IPS-15b (cell line): ENCODE results near the gene AQP4.

ENCODE experiments used
- H3K27me3 ChIP-seq: one replicate; pipeline ENCODE4 v1.6.1; 2013; ENCODE audit warnings: low read length; ENCODE audit not compliant: control insufficient read depth, insufficient read depth
- H3K36me3 ChIP-seq: one replicate; pipeline ENCODE4 v1.6.1; 2013; ENCODE audit warnings: low read length; ENCODE audit not compliant: control insufficient read depth, insufficient read depth
- H3K4me1 ChIP-seq: one replicate; pipeline ENCODE4 v1.6.1; 2013; ENCODE audit warnings: mild to moderate bottlenecking, low read length; ENCODE audit not compliant: control insufficient read depth, insufficient read depth
- H3K4me3 ChIP-seq: one replicate; pipeline ENCODE4 v1.5.1; 2013; ENCODE audit warnings: low read depth, low read length
- H3K9ac ChIP-seq: one replicate; pipeline ENCODE4 v1.6.1; 2013; ENCODE audit warnings: low read depth, mild to moderate bottlenecking, low read length
- H3K9me3 ChIP-seq: one replicate; pipeline ENCODE4 v1.6.1; 2013; ENCODE audit warnings: mild to moderate bottlenecking, low read length; ENCODE audit not compliant: control insufficient read depth, insufficient read depth

AQP4 gene

DNA sequence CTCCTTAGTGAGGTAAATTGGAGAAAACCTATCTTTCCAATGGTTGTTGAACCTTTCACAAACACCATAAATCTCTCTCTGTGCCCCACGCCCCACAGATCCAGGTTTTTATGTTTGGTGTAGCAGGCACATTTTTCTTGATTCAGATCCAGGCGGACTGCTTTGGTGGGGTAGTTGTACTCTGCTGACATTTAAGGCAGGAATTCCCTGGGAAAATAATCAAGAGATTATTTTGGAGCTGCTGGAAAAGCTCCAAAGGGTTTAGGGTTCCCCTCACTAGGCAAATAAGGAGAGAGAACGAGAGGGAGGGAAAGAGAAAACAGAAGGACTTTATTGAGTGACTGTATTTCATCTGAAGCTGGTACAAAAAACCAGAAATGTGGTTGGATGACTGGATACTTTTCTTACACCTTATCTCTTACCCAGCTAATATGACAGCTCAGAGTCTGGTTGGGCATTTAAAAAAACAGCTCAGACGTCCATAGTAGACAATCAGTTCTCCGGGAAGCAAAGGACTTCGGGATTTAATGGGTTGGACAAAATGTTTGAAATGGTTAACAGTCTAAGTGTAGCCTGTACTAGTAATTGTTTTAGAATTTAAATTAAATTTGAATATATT is 3.6 kb upstream of the AQP4 start:
- Histone ChIP-seq H3K4me3 (no peak overlapping the region), H3K36me3 (no peaks in the 10 kb centered on the region), H3K27me3 (peaks cover 5% of the 10 kb centered on the region), H3K4me1 (peaks cover 6% of the 10 kb centered on the region), H3K9ac (no peak overlapping the region), H3K9me3 (no peaks in the 10 kb centered on the region)

DNA sequence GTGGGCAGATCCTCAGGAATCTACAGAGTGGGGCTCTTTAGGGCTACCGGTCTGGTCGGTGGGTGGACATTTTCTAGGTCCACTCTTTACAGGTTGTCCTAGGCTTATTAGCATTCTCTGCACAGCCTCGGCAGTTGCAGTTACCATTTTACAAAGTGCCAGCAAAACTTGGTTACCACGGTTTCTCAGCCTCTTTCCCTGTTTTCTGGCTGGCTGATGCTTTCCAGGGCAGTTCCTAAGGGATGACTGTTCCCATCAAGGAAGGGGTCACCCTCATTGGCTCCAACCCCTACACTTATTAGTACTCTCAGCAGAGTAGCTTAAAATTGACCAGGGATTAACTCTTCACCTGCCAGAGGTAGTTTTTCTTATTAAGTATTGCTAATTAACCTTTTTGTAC is 2.0 kb upstream of the AQP4 start:
- Histone ChIP-seq H3K27me3 (peaks cover 13% of the 10 kb centered on the region), H3K4me1 (peaks cover 6% of the 10 kb centered on the region), H3K9me3 (no peaks in the 10 kb centered on the region), H3K4me3 (no peak overlapping the region), H3K9ac (no peak overlapping the region), H3K36me3 (no peaks in the 10 kb centered on the region)

DNA sequence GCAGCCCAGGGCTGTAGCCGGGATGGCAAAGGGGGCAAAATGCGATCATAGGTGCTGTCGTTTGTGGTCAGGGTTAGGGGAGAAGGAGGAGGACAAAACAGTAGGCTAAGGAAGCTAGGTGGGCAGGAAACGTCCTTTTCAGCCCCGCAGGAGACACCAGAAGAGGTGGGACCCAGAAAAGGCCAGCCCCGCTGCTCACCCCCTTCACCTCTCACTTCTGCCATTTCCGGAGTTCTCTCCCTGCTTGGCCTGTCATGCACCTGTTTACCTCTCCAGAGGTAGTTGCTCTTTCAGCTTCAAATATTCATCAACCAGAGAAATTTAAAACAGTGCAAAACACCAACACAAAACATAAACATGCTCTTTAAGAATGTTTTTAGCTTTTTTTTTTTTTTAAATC is 849 bp downstream of the AQP4 start:
- H3K9ac ChIP-seq = no peak overlapping the region
- no peaks in the 10 kb centered on the region for H3K9me3 ChIP-seq
- no peak overlapping the region for H3K4me3 ChIP-seq
- peaks cover 6% of the 10 kb centered on the region for H3K4me1 ChIP-seq
- H3K27me3 ChIP-seq = peaks cover 18% of the 10 kb centered on the region
- H3K36me3 ChIP-seq = no peaks in the 10 kb centered on the region

DNA sequence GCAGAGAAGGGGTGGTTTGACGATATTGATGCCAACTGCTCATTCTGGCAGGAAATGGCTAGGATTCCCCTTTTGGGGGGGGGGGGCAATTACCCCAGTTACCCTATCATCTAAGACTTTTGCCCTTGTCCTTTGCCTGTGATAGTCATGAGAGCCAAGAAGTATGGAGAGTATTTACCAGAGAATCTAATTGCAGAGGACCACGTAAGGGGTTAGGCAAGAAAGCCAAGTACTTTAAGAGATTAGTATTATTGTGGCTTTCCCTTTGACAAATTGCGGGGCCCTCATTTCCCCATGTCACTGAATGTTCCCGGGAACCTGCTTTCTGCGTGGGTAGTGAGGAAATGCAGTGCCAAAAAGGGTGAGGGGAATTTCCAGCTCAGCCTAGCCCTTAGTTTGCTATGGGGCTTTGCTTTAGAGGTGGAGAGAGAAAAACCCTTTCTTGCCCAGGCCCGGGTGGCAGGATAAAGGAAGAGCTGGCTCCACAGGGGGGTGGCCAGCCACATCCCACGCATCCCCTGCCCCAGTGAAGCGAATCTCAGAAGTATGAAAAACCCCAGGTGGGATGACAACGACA is 1.5 kb downstream of the AQP4 start:
- no peak overlapping the region for H3K9ac ChIP-seq
- H3K27me3 ChIP-seq = peaks cover 18% of the 10 kb centered on the region

DNA sequence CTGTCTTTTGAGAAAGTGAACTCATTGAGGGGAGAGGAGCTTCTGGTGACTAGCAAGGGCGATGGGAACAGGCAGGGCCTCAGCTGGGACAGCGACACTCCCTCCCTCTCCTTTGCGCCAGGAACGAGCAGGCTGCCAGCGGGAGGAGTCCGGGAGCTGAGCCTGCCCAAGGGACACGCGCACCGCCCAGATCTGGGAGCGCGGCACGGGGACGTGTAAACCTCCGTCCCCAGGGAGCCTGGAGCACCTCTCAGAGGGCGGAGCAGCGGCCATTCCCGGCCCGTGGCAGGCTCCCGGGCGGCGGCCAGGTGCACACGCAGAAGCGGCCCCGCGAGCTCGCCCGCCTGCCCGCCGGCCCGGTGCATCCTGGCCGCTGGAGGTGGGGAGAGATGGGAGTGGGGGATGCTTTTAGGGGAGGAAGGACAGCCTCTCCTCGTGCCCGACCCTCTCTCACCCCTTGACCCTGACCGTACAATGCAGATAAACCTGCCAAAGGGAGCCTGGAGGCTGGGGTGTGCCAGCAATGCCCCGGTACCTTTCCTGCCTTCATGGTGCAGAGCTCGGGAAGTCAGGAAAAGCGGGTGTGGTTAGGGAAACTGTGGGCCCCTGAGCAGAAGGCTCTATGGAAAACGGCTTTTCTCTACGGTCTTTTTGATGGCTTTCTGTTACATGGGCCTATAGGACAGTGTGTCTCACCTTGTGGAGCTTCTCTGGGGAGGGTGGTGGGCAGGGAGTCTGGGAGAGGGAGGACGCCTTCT is 2.2 kb downstream of the AQP4 start:
- peak overlapping the region; percentile 64 for H3K4me3 ChIP-seq
- no peaks in the 10 kb centered on the region for H3K9me3 ChIP-seq
- H3K27me3 ChIP-seq = peaks cover 18% of the 10 kb centered on the region
- peak overlapping the region; percentile 48 for H3K9ac ChIP-seq
- peaks cover 6% of the 10 kb centered on the region for H3K4me1 ChIP-seq
- no peaks in the 10 kb centered on the region for H3K36me3 ChIP-seq

More for the DNA sequence above, 1.5 kb downstream of the AQP4 start:
- Histone ChIP-seq H3K9me3 (no peaks in the 10 kb centered on the region), H3K36me3 (no peaks in the 10 kb centered on the region), H3K4me3 (peak overlapping the region; percentile 64), H3K4me1 (peaks cover 6% of the 10 kb centered on the region)

DNA sequence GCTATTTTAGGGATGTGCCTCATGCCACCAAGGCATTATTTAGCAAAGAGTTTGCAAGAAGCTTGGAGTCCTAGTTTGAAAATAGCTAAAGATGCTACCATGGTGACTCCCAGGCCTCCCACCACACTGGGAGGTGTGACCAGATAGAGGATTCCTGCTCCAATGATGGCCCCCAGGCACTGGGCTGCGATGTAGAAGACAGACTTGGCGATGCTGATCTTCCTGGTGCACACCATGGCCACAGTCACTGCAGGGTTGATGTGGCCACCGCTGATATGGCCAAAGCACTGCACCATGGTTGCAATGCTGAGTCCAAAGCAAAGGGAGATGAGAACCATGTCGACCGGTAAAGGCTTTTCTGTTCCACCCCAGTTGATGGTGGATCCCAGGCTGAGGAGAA is 3.4 kb downstream of the AQP4 start:
- H3K9ac ChIP-seq = no peak overlapping the region
- H3K4me3 ChIP-seq = no peak overlapping the region
- no peaks in the 10 kb centered on the region for H3K36me3 ChIP-seq
- H3K9me3 ChIP-seq = no peaks in the 10 kb centered on the region
- H3K27me3 ChIP-seq = peaks cover 18% of the 10 kb centered on the region
- peaks cover 6% of the 10 kb centered on the region for H3K4me1 ChIP-seq

DNA sequence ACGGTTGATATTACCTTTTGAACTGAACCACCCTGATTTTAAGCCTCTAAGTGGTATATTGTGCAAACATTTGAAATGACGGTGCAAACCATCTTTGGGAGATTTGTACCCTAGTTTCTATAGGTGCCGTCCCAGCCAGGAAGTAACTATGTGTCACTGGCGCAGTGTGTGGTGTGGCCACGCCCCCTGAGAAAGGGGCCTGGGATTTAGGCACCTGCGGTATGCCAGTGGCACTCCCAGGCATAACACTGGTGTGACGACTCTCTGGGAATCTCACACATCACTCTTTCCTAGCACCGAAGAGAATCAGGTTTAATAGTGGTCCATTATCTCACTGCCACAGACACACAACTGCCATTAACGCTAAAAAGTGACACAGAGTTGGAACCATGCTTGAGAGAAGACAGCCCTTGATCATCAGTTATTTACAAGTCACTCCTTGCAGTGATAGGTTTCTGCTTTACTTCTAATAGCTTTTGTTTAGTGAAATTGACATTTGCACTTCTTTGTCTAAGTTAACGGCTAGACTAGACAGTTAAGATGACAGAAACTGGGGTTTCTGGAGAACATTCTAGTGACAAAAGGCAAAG is 11.1 kb downstream of the AQP4 start:
- Histone ChIP-seq H3K4me1 (no peaks in the 10 kb centered on the region), H3K9ac (no peak overlapping the region), H3K36me3 (no peaks in the 10 kb centered on the region), H3K9me3 (no peaks in the 10 kb centered on the region), H3K27me3 (no peaks in the 10 kb centered on the region), H3K4me3 (no peak overlapping the region)

DNA sequence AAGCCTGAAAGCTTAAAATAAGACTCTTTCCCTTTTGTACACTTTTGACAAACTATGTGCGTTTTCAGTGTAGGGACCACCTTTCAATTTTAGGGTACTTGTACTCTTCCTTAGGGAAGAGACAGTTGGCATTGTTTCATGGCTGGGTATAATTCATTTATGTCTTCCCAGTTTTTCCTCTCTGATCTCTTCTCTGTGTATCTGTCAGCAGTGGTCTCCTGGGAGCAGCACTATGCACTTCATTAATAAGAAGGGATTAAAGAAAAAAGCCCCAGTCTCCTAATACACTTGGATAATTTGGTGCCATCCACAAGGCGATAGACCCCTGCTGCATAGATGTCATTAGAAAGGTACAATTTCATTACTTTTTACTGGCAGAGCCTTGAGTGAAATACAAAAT is 12.1 kb downstream of the AQP4 start:
- H3K9me3 ChIP-seq = no peaks in the 10 kb centered on the region
- H3K27me3 ChIP-seq = no peaks in the 10 kb centered on the region
- H3K36me3 ChIP-seq = no peaks in the 10 kb centered on the region
- no peak overlapping the region for H3K4me3 ChIP-seq
- H3K4me1 ChIP-seq = no peaks in the 10 kb centered on the region
- no peak overlapping the region for H3K9ac ChIP-seq

DNA sequence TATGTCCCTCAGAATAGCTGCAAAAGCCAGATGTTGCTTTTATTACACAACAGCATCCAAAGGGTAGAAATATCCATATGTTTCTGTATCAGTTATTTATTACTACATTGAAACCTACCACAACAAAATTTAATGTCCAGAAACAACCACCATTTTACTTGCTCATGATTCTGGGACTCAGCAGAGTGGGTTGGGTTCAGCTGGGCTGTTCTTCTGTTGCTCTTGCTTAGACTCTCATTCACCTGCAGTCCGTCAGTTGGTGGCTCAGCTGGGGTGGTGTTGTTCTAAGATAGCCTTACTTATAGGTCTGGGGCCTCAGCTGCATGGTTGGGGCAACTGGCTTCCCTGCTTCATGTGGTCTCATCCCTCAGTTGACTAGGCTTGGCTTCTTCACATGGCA is 21.7 kb downstream of the AQP4 start:
- no peaks in the 10 kb centered on the region for H3K27me3 ChIP-seq
- H3K9me3 ChIP-seq = peaks cover 4% of the 10 kb centered on the region
- H3K36me3 ChIP-seq = no peaks in the 10 kb centered on the region

DNA sequence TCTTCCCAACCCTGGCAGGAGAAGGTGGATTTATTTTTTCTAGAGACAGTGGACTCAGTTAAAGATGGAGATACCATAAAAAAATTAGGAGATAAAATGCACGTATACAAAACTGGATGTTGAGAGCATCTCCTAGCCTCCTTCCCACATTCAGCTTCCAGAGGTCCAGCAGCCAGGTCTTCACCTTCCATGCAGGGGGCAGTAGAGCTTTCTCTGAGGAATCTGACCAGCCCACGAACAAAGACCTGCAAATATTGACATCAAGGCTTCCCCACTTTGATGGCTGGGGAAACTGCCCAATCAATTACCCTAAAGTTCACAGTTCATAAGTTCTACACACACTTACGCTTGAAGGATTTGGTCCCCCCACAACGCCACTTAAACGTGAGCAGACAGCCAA is 24.5 kb downstream of the AQP4 start:
- Histone ChIP-seq H3K9me3 (peaks cover 4% of the 10 kb centered on the region), H3K4me1 (no peaks in the 10 kb centered on the region), H3K4me3 (no peak overlapping the region), H3K27me3 (no peaks in the 10 kb centered on the region), H3K36me3 (no peaks in the 10 kb centered on the region), H3K9ac (no peak overlapping the region)

More for the DNA sequence above, 21.7 kb downstream of the AQP4 start:
- no peak overlapping the region for H3K9ac ChIP-seq
- no peak overlapping the region for H3K4me3 ChIP-seq
- no peaks in the 10 kb centered on the region for H3K4me1 ChIP-seq

DNA sequence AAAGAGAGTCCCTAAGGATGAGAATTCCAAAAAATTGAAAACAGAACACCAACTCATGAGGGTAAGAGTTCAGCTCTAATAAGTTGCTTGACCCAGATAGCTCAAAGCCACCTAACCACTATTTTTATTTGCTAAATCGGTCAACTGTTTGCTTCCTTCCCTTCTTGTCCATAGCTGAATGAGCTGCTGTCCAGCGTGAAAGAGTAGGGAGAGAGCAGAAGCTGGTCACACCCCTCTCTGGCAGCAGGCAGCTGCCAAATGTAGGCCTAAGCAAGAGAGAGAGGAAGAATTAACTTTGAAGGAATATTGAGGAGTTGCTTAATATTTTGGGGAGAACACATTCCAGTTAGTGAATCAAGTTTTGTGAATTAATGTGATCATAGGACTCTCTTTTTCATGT is 25.9 kb downstream of the AQP4 start:
- H3K9me3 ChIP-seq = peaks cover 4% of the 10 kb centered on the region
- H3K9ac ChIP-seq = no peak overlapping the region
- H3K36me3 ChIP-seq = no peaks in the 10 kb centered on the region
- no peaks in the 10 kb centered on the region for H3K4me1 ChIP-seq
- no peak overlapping the region for H3K4me3 ChIP-seq
- no peaks in the 10 kb centered on the region for H3K27me3 ChIP-seq

DNA sequence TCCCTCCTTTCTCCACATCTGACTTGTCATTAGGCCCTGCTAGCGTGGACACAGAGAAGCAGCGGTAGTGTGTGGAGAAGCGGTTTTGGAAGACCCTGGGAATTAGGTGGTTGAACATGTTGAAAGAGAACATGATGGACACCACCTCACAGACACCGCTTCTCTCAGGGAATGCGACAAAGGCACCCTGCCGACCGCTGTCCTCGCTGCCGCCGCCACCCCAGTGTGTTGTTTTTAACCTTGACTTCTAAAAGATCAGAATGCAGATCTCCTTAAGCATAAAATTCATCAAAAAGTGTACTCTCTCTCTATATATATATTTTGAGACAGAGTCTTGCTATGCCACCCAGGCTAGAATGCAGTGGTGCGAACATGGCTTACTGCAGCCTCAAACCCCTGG is 33.2 kb downstream of the AQP4 start:
- no peaks in the 10 kb centered on the region for H3K36me3 ChIP-seq
- H3K27me3 ChIP-seq = no peaks in the 10 kb centered on the region
- no peaks in the 10 kb centered on the region for H3K4me1 ChIP-seq
- H3K4me3 ChIP-seq = no peak overlapping the region
- no peaks in the 10 kb centered on the region for H3K9me3 ChIP-seq
- H3K9ac ChIP-seq = no peak overlapping the region
